Naive B cell (primary cell): ENCODE results near the gene SBF1. TPM values are rescaled to one million over a fixed set of nuclear protein-coding genes. Genes with fewer than 3 reads are reported as not detected.

Experiments
- ATAC-seq, 2 donors: fragments of 150-1000 bp; cut with Tn5 transposase; 2 replicates each; pipeline ENCODE4 v1.10.0; 2021; ENCODE audit warnings: low read depth in 2 of 2, mild to moderate bottlenecking in 2 of 2, moderate library complexity in 2 of 2
- DNase-seq: peaks from one replicate; pipeline ENCODE4 v3.0.0; 2022
- H3K27ac Mint-ChIP-seq, 6 donors: one replicate each; pipeline ENCODE4 v1.8.0; 2020 to 2022; ENCODE audit warnings: mild to moderate bottlenecking in 6 of 6, mixed read lengths in 6 of 6, moderate library complexity in 5 of 6, inconsistent platforms in 2 of 6
- H3K27me3 Mint-ChIP-seq, 3 donors: one replicate each; pipeline ENCODE4 v1.8.0; 2021 to 2022; ENCODE audit warnings: mixed read lengths in 3 of 3, mild to moderate bottlenecking in 1 of 3
- H3K36me3 Mint-ChIP-seq, 2 donors: one replicate each; pipeline ENCODE4 v1.8.0; 2020 to 2022; ENCODE audit warnings: mixed read lengths in 2 of 2, inconsistent platforms in 1 of 2, mild to moderate bottlenecking in 1 of 2
- H3K4me1 Mint-ChIP-seq, 3 donors: one replicate each; pipeline ENCODE4 v1.8.0; 2020 to 2022; ENCODE audit warnings: mixed read lengths in 3 of 3, inconsistent platforms in 1 of 3, mild to moderate bottlenecking in 1 of 3, moderate library complexity in 1 of 3
- H3K4me3 Mint-ChIP-seq, 8 donors: one replicate each; pipeline ENCODE4 v1.8.0; 2020 to 2022; ENCODE audit warnings: mild to moderate bottlenecking in 8 of 8, mixed read lengths in 8 of 8, moderate library complexity in 8 of 8, inconsistent platforms in 2 of 8
- H3K9me3 Mint-ChIP-seq, 7 donors: one replicate each; pipeline ENCODE4 v1.8.0; 2020 to 2022; ENCODE audit warnings: mixed read lengths in 7 of 7, mild to moderate bottlenecking in 5 of 7, inconsistent platforms in 2 of 7, moderate library complexity in 1 of 7
- polyA plus RNA-seq, 6 donors: library from polyadenylated mRNA; unstranded; fragments of 300-500 nt; fragmentation: Illumina TruSeq; gene quantifications; one replicate each; pipeline ENCODE4 v1.2.3, GENCODE V29; 2021; ENCODE audit warnings: low read depth in 6 of 6

SBF1 gene
- polyA plus RNA-seq, 6 donors from 2014 or later = 6.9 to 26.6 (median 11.4) TPM

- DNase-seq (no peak), ATAC-seq (no peak)
- H3K36me3 Mint-ChIP-seq = peaks cover 0 to 22% of the 10 kb centered on the region in 2 donors
- H3K27ac Mint-ChIP-seq = no peak overlapping the region
- H3K4me1 Mint-ChIP-seq = peaks cover 24 to 25% (median 24%) of the 10 kb centered on the region in 3 donors
- H3K4me3 Mint-ChIP-seq = no peak overlapping the region
- no peaks in the 10 kb centered on the region for H3K27me3 Mint-ChIP-seq
- H3K9me3 Mint-ChIP-seq = no peaks in the 10 kb centered on the region
These were observed 10.4 kb downstream of the SBF1 start for GRCh38 chr22:50464451-50464850.

GRCh38 chr22:50463188-50463900 is 11.5 kb downstream of the SBF1 start:
- Mint-ChIP-seq H3K4me3 (peak overlapping the region in 1 of 8 donors; percentile 15), H3K36me3 (peaks cover 0 to 30% of the 10 kb centered on the region in 2 donors), H3K27ac (peak overlapping the region in 4 of 6 donors; percentile 34 to 82 (median 64)), H3K4me1 (peaks cover 13 to 17% (median 13%) of the 10 kb centered on the region in 3 donors), H3K9me3 (no peaks in the 10 kb centered on the region), H3K27me3 (no peaks in the 10 kb centered on the region)
- no peak for DNase-seq
- ATAC-seq = no peak

GRCh38 chr22:50461979-50462540 is 12.8 kb downstream of the SBF1 start:
- peaks cover 4 to 20% (median 6%) of the 10 kb centered on the region in 3 donors for H3K4me1 Mint-ChIP-seq
- H3K4me3 Mint-ChIP-seq = peak overlapping the region in 1 of 8 donors; percentile 63
- peak overlapping the region in 1 of 6 donors; percentile 26 for H3K27ac Mint-ChIP-seq
- no peaks in the 10 kb centered on the region for H3K9me3 Mint-ChIP-seq
- no peaks in the 10 kb centered on the region for H3K27me3 Mint-ChIP-seq
- peaks cover 0 to 31% of the 10 kb centered on the region in 2 donors for H3K36me3 Mint-ChIP-seq
- ATAC-seq = no peak
- no peak for DNase-seq

GRCh38 chr22:50461536-50461935 is 13.3 kb downstream of the SBF1 start:
- H3K36me3 Mint-ChIP-seq = peaks cover 0 to 26% of the 10 kb centered on the region in 2 donors
- no peak for DNase-seq
- H3K4me3 Mint-ChIP-seq = no peak overlapping the region
- no peak for ATAC-seq
- no peak overlapping the region for H3K27ac Mint-ChIP-seq
- no peaks in the 10 kb centered on the region for H3K9me3 Mint-ChIP-seq
- H3K27me3 Mint-ChIP-seq = no peaks in the 10 kb centered on the region
- peaks cover 0 to 15% (median 1%) of the 10 kb centered on the region in 3 donors for H3K4me1 Mint-ChIP-seq

- Mint-ChIP-seq H3K4me3 (no peak overlapping the region), H3K27ac (no peak overlapping the region), H3K9me3 (no peaks in the 10 kb centered on the region), H3K4me1 (peaks cover 0 to 10% (median 0%) of the 10 kb centered on the region in 3 donors), H3K27me3 (no peaks in the 10 kb centered on the region), H3K36me3 (peaks cover 0 to 20% of the 10 kb centered on the region in 2 donors)
- no peak for ATAC-seq
- no peak for DNase-seq
These were observed 13.9 kb downstream of the SBF1 start for GRCh38 chr22:50460938-50461337.

- no peaks in the 10 kb centered on the region for H3K27me3 Mint-ChIP-seq
- H3K4me3 Mint-ChIP-seq = no peak overlapping the region
- H3K9me3 Mint-ChIP-seq = no peaks in the 10 kb centered on the region
- H3K27ac Mint-ChIP-seq = no peak overlapping the region
- peaks cover 0 to 18% of the 10 kb centered on the region in 2 donors for H3K36me3 Mint-ChIP-seq
- H3K4me1 Mint-ChIP-seq = peaks cover 0 to 10% (median 0%) of the 10 kb centered on the region in 3 donors
- DNase-seq (no peak), ATAC-seq (peak; percentile 35 to 49)
These were observed 15.2 kb downstream of the SBF1 start for GRCh38 chr22:50459496-50460140.

DNA sequence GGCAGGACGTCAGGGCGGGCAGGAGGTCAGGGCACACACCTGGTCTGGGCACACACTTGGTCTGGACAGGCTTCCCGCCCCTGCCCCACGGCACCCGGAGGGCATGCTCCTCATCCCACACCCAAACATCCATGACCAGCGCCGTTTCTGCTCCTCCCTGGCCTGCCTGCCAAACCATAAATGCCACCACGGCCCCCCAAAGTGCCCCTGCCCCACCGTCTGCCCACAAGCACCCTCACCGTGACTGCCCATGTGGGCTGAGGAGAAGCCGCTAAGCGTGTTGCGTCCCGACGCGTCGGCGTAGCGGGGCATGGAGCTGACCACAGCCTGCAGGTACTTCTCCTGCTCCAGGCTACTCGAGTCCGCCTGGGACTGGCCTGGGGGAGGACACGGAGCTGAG is 15.8 kb downstream of the SBF1 start:
- H3K27ac Mint-ChIP-seq = peak overlapping the region in 2 of 6 donors; percentile 76 to 79
- ATAC-seq = no peak
- H3K27me3 Mint-ChIP-seq = no peaks in the 10 kb centered on the region
- H3K9me3 Mint-ChIP-seq = no peaks in the 10 kb centered on the region
- DNase-seq = no peak
- no peak overlapping the region for H3K4me3 Mint-ChIP-seq
- H3K36me3 Mint-ChIP-seq = peaks cover 0 to 18% of the 10 kb centered on the region in 2 donors
- peaks cover 0 to 10% (median 0%) of the 10 kb centered on the region in 3 donors for H3K4me1 Mint-ChIP-seq

- no peak for DNase-seq
- H3K4me1 Mint-ChIP-seq = peaks cover 0 to 7% (median 0%) of the 10 kb centered on the region in 3 donors
- H3K4me3 Mint-ChIP-seq = no peak overlapping the region
- peak; percentile 38 to 54 for ATAC-seq
- peaks cover 0 to 11% of the 10 kb centered on the region in 2 donors for H3K36me3 Mint-ChIP-seq
- no peaks in the 10 kb centered on the region for H3K9me3 Mint-ChIP-seq
- no peaks in the 10 kb centered on the region for H3K27me3 Mint-ChIP-seq
- H3K27ac Mint-ChIP-seq = peak overlapping the region in 1 of 6 donors; percentile 52
These were observed 18.2 kb downstream of the SBF1 start for GRCh38 chr22:50456466-50457234.

DNA sequence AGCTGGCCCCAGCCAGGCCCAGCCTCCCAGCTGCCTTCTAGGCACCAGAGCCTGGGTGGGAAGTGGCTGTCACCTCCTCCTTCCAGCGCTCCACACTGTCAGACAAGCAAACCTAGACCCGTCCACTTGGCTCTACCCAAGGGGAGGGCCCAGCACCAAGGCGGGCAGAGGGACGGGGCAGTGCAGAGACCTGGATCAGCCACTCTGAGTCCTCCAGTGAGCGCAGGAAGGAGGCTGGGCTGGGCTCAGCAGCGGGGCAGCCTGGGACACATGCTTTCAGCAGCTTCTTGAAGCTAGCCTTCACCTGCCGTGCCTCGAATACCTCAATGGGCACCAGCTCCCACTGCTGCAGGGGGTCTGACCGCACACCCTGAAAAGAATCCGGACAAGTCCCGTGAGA is 18.8 kb downstream of the SBF1 start:
- Mint-ChIP-seq H3K9me3 (no peaks in the 10 kb centered on the region), H3K4me1 (peaks cover 0 to 7% (median 0%) of the 10 kb centered on the region in 3 donors), H3K27ac (peak overlapping the region in 1 of 6 donors; percentile 57), H3K4me3 (peak overlapping the region in 1 of 8 donors; percentile 5), H3K27me3 (no peaks in the 10 kb centered on the region), H3K36me3 (peaks cover 0 to 11% of the 10 kb centered on the region in 2 donors)
- ATAC-seq (no peak), DNase-seq (no peak)

DNA sequence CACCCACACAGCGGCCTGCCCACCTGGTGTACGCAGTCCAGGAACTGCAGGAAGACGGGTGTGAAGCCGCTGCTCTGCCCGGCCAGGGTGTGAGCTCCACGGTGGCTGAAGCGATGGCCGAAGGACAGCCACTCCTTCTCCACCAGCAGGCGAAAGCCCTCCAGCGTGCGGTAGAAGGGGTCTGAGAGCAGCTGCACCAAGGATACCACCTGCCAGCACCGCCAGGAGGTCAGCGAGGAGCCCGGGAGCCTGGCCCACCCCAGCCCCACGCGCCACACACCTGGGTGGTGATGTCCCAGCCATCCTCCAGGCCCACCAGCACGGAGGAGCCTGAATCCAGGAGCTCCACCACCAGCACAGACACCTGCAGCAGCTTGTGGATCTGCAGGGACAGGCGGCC is 19.6 kb downstream of the SBF1 start:
- DNase-seq = no peak
- no peak for ATAC-seq
- H3K27ac Mint-ChIP-seq = peak overlapping the region in 1 of 6 donors; percentile 70
- no peaks in the 10 kb centered on the region for H3K27me3 Mint-ChIP-seq
- peaks cover 0 to 7% (median 3%) of the 10 kb centered on the region in 3 donors for H3K4me1 Mint-ChIP-seq
- peaks cover 0 to 11% of the 10 kb centered on the region in 2 donors for H3K36me3 Mint-ChIP-seq
- peak overlapping the region in 1 of 8 donors; percentile 56 for H3K4me3 Mint-ChIP-seq
- no peaks in the 10 kb centered on the region for H3K9me3 Mint-ChIP-seq

- Mint-ChIP-seq H3K27me3 (no peaks in the 10 kb centered on the region), H3K27ac (peak overlapping the region in 3 of 6 donors; percentile 47 to 70 (median 56)), H3K9me3 (no peaks in the 10 kb centered on the region), H3K4me3 (no peak overlapping the region), H3K36me3 (peaks cover 1 to 11% of the 10 kb centered on the region in 2 donors), H3K4me1 (peaks cover 5 to 11% (median 6%) of the 10 kb centered on the region in 3 donors)
- DNase-seq (no peak), ATAC-seq (no peak)
These were observed 20.2 kb downstream of the SBF1 start for GRCh38 chr22:50454556-50455075.

- H3K4me1 Mint-ChIP-seq = peaks cover 9 to 15% (median 14%) of the 10 kb centered on the region in 3 donors
- peaks cover 0 to 3% of the 10 kb centered on the region in 2 donors for H3K36me3 Mint-ChIP-seq
- ATAC-seq (no peak), DNase-seq (no peak)
- H3K27ac Mint-ChIP-seq = peak overlapping the region in 3 of 6 donors; percentile 47 to 60 (median 56)
- no peak overlapping the region for H3K4me3 Mint-ChIP-seq
- H3K27me3 Mint-ChIP-seq = no peaks in the 10 kb centered on the region
- H3K9me3 Mint-ChIP-seq = no peaks in the 10 kb centered on the region
These were observed 22.2 kb downstream of the SBF1 start for GRCh38 chr22:50452649-50453048.
